ENCODE measurements around the gene ATXN1. TPM values are rescaled to one million over a fixed set of nuclear protein-coding genes. Genes with fewer than 3 reads are reported as not detected.

Gene ATXN1
- total and polyA plus RNA-seq, 7 experiments from 2014 or later, result 1.5 to 82.7 (median 42.4) TPM

- peaks cover 0 to 9% (median 0%) of the 10 kb centered on the region in 11 donors for H3K9me3 Mint-ChIP-seq
- no peaks in the 10 kb centered on the region for H3K27me3 ChIP-seq (ENCODE audit: control insufficient read depth in 2 of 2, insufficient read depth in 2 of 2, low read length in 2 of 2)
- ChIA-PET CTCF (no interaction called here), POLR2A (no interaction called here)
- no peaks in the 10 kb centered on the region for H3K27me3 Mint-ChIP-seq
- H3K4me3 Mint-ChIP-seq, result peak overlapping the region in 9 of 10 donors; percentile 13 to 76 (median 63)
- H3K36me3 Mint-ChIP-seq, result peaks cover 0 to 60% (median 12%) of the 10 kb centered on the region in 5 donors
- no peaks in the 10 kb centered on the region for H3K9me3 ChIP-seq (ENCODE audit: control insufficient read depth in 2 of 3, low read length in 3 of 3)
- no peak for ATAC-seq
- peak overlapping the region; percentile 75 for H3K27ac ChIP-seq (ENCODE audit: low read depth, low read length)
- intact Hi-C loops (cut with micrococcal nuclease), result loop anchor here (1.0 to 10.0 kb wide), 11 partner anchors 9 to 1224 kb away; partner anchors contain the start of genes MYLIP (in 1 of the 2) and NUP153 (in 1 of the 2)
- peaks cover 31 to 87% (median 60%) of the 10 kb centered on the region in 7 donors for H3K4me1 Mint-ChIP-seq
- no peak overlapping the region for H3K4me3 ChIP-seq (ENCODE audit: low read length)
- H3K36me3 ChIP-seq (ENCODE audit: control insufficient read depth in 2 of 3, insufficient read depth in 3 of 3, low read length in 3 of 3), result no peaks in the 10 kb centered on the region
- no peak for DNase-seq
- peaks cover 33 to 74% of the 10 kb centered on the region in 2 donors for H3K4me1 ChIP-seq (ENCODE audit: control insufficient read depth in 2 of 2, insufficient read depth in 2 of 2, low read length in 2 of 2)
- H3K27ac Mint-ChIP-seq, result peak overlapping the region; percentile 87 to 96 (median 93)
Observed at GRCh38 chr6:16482702-16483314, 278.5 kb downstream of the ATXN1 start.

- Mint-ChIP-seq H3K36me3 (peaks cover 0 to 67% (median 12%) of the 10 kb centered on the region in 5 donors), H3K4me3 (peak overlapping the region in 9 of 10 donors; percentile 1 to 70 (median 46)), H3K9me3 (peaks cover 0 to 9% (median 0%) of the 10 kb centered on the region in 11 donors), H3K27me3 (no peaks in the 10 kb centered on the region), H3K4me1 (peaks cover 29 to 87% (median 56%) of the 10 kb centered on the region in 7 donors), H3K27ac (peak overlapping the region; percentile 64 to 96 (median 91))
- ChIA-PET CTCF (no interaction called here), POLR2A (no interaction called here)
- DNase-seq (peak in 8 of 9 donors; percentile 51 to 90 (median 83)), ATAC-seq (peak; percentile 86)
- H3K27me3 ChIP-seq (ENCODE audit: control insufficient read depth in 2 of 2, insufficient read depth in 2 of 2, low read length in 2 of 2), result no peaks in the 10 kb centered on the region
- H3K4me3 ChIP-seq (ENCODE audit: low read length), result no peak overlapping the region
- H3K36me3 ChIP-seq (ENCODE audit: control insufficient read depth in 2 of 3, insufficient read depth in 3 of 3, low read length in 3 of 3), result no peaks in the 10 kb centered on the region
- intact Hi-C loops (cut with micrococcal nuclease), result loop anchor here (1.0 to 10.0 kb wide), 16 partner anchors 29 to 1225 kb away; partner anchors contain the start of genes ATXN1 (in 2 of the 2), MYLIP (in 1 of the 2) and NUP153 (in 1 of the 2)
- H3K27ac ChIP-seq (ENCODE audit: low read depth, low read length), result peak overlapping the region; percentile 75
- no peaks in the 10 kb centered on the region for H3K9me3 ChIP-seq (ENCODE audit: control insufficient read depth in 2 of 3, low read length in 3 of 3)
- peaks cover 33 to 64% of the 10 kb centered on the region in 2 donors for H3K4me1 ChIP-seq (ENCODE audit: control insufficient read depth in 2 of 2, insufficient read depth in 2 of 2, low read length in 2 of 2)
Observed at GRCh38 chr6:16481697-16482399, 279.4 kb downstream of the ATXN1 start.

GRCh38 chr6:16480763-16481560 is 280.3 kb downstream of the ATXN1 start:
- intact Hi-C loops (cut with micrococcal nuclease), result loop anchor here (1.0 to 10.0 kb wide), 13 partner anchors 30 to 1226 kb away; partner anchors contain the start of genes ATXN1 (in 2 of the 2), MYLIP (in 1 of the 2) and NUP153 (in 1 of the 2)
- CTCF ChIA-PET, result interaction anchor here (0.7 kb wide), 1 partner anchor 71 kb away, joined by 6 read pairs; no protein-coding TSS in a partner anchor
- Mint-ChIP-seq H3K9me3 (peaks cover 0 to 11% (median 0%) of the 10 kb centered on the region in 11 donors), H3K4me3 (peak overlapping the region in 8 of 10 donors; percentile 34 to 70 (median 49)), H3K36me3 (peaks cover 0 to 65% (median 12%) of the 10 kb centered on the region in 5 donors), H3K27me3 (no peaks in the 10 kb centered on the region), H3K27ac (peak overlapping the region; percentile 64 to 96 (median 91)), H3K4me1 (peaks cover 29 to 83% (median 62%) of the 10 kb centered on the region in 7 donors)
- Histone ChIP-seq H3K9me3 (ENCODE audit: control insufficient read depth in 2 of 3, low read length in 3 of 3) (no peaks in the 10 kb centered on the region), H3K36me3 (ENCODE audit: control insufficient read depth in 2 of 3, insufficient read depth in 3 of 3, low read length in 3 of 3) (no peaks in the 10 kb centered on the region), H3K27me3 (ENCODE audit: control insufficient read depth in 2 of 2, insufficient read depth in 2 of 2, low read length in 2 of 2) (no peaks in the 10 kb centered on the region), H3K4me1 (ENCODE audit: control insufficient read depth in 2 of 2, insufficient read depth in 2 of 2, low read length in 2 of 2) (peaks cover 33 to 56% of the 10 kb centered on the region in 2 donors), H3K4me3 (ENCODE audit: low read length) (no peak overlapping the region), H3K27ac (ENCODE audit: low read depth, low read length) (peak overlapping the region; percentile 64)
- POLR2A ChIA-PET, result interaction anchor here (0.7 kb wide), 2 partner anchors 8 to 67 kb away, joined by 3 to 6 read pairs; no protein-coding TSS in a partner anchor
- ATAC-seq (peak; percentile 19), DNase-seq (peak in 1 of 9 donors; percentile 37)

- Histone ChIP-seq H3K4me3 (ENCODE audit: low read length) (no peak overlapping the region), H3K9me3 (ENCODE audit: control insufficient read depth in 2 of 3, low read length in 3 of 3) (no peaks in the 10 kb centered on the region), H3K36me3 (ENCODE audit: control insufficient read depth in 2 of 3, insufficient read depth in 3 of 3, low read length in 3 of 3) (no peaks in the 10 kb centered on the region), H3K27ac (ENCODE audit: low read depth, low read length) (no peak overlapping the region), H3K4me1 (ENCODE audit: control insufficient read depth in 2 of 2, insufficient read depth in 2 of 2, low read length in 2 of 2) (peaks cover 43 to 52% of the 10 kb centered on the region in 2 donors), H3K27me3 (ENCODE audit: control insufficient read depth in 2 of 2, insufficient read depth in 2 of 2, low read length in 2 of 2) (no peaks in the 10 kb centered on the region)
- Mint-ChIP-seq H3K4me3 (peak overlapping the region in 1 of 10 donors; percentile 4), H3K27ac (peak overlapping the region in 6 of 9 donors; percentile 7 to 52 (median 22)), H3K9me3 (peaks cover 0 to 18% (median 0%) of the 10 kb centered on the region in 11 donors), H3K27me3 (no peaks in the 10 kb centered on the region), H3K36me3 (peaks cover 0 to 59% (median 4%) of the 10 kb centered on the region in 5 donors), H3K4me1 (peaks cover 34 to 78% (median 58%) of the 10 kb centered on the region in 7 donors)
- POLR2A ChIA-PET, result no interaction called here
- ATAC-seq, result no peak
- intact Hi-C loops (cut with micrococcal nuclease), result no loop called here
- no peak for DNase-seq
- CTCF ChIA-PET, result no interaction called here
Observed at GRCh38 chr6:16477367-16478149, 283.7 kb downstream of the ATXN1 start.

GRCh38 chr6:16476861-16477260 is 284.4 kb downstream of the ATXN1 start:
- ATAC-seq, result no peak
- H3K36me3 Mint-ChIP-seq, result peaks cover 0 to 58% (median 4%) of the 10 kb centered on the region in 5 donors
- peaks cover 0 to 16% (median 0%) of the 10 kb centered on the region in 11 donors for H3K9me3 Mint-ChIP-seq
- H3K4me3 Mint-ChIP-seq, result no peak overlapping the region
- POLR2A ChIA-PET, result no interaction called here
- Histone ChIP-seq H3K27ac (ENCODE audit: low read depth, low read length) (no peak overlapping the region), H3K4me3 (ENCODE audit: low read length) (no peak overlapping the region), H3K27me3 (ENCODE audit: control insufficient read depth in 2 of 2, insufficient read depth in 2 of 2, low read length in 2 of 2) (no peaks in the 10 kb centered on the region), H3K9me3 (ENCODE audit: control insufficient read depth in 2 of 3, low read length in 3 of 3) (no peaks in the 10 kb centered on the region), H3K4me1 (ENCODE audit: control insufficient read depth in 2 of 2, insufficient read depth in 2 of 2, low read length in 2 of 2) (peaks cover 36 to 52% of the 10 kb centered on the region in 2 donors), H3K36me3 (ENCODE audit: control insufficient read depth in 2 of 3, insufficient read depth in 3 of 3, low read length in 3 of 3) (no peaks in the 10 kb centered on the region)
- DNase-seq, result no peak
- H3K27me3 Mint-ChIP-seq, result no peaks in the 10 kb centered on the region
- CTCF ChIA-PET, result no interaction called here
- H3K4me1 Mint-ChIP-seq, result peaks cover 33 to 78% (median 56%) of the 10 kb centered on the region in 7 donors
- intact Hi-C loops (cut with micrococcal nuclease), result no loop called here
- H3K27ac Mint-ChIP-seq, result peak overlapping the region in 4 of 9 donors; percentile 7 to 42 (median 13)
